Choroid plexus epithelial cell (primary cell): ENCODE results near the gene OLFML2B.

Source experiments
- DNase-seq: peaks from one replicate; pipeline ENCODE4 v3.0.0-alpha.2; 2010; ENCODE audit warnings: low read depth
- H3K4me3 ChIP-seq: 2 replicates; pipeline ENCODE4 v1.5.1; 2011; ENCODE audit warnings: low read depth, mild to moderate bottlenecking, control low read depth, low read length, moderate library complexity
- TF ChIP-seq, protein P1 (sequence below): conservative IDR thresholded peaks from 2 replicates; pipeline ENCODE4 v1.5.1; 2011; ENCODE audit warnings: low read depth, mild to moderate bottlenecking, control low read depth, inconsistent platforms, low read length, moderate library complexity

The OLFML2B gene

DNA sequence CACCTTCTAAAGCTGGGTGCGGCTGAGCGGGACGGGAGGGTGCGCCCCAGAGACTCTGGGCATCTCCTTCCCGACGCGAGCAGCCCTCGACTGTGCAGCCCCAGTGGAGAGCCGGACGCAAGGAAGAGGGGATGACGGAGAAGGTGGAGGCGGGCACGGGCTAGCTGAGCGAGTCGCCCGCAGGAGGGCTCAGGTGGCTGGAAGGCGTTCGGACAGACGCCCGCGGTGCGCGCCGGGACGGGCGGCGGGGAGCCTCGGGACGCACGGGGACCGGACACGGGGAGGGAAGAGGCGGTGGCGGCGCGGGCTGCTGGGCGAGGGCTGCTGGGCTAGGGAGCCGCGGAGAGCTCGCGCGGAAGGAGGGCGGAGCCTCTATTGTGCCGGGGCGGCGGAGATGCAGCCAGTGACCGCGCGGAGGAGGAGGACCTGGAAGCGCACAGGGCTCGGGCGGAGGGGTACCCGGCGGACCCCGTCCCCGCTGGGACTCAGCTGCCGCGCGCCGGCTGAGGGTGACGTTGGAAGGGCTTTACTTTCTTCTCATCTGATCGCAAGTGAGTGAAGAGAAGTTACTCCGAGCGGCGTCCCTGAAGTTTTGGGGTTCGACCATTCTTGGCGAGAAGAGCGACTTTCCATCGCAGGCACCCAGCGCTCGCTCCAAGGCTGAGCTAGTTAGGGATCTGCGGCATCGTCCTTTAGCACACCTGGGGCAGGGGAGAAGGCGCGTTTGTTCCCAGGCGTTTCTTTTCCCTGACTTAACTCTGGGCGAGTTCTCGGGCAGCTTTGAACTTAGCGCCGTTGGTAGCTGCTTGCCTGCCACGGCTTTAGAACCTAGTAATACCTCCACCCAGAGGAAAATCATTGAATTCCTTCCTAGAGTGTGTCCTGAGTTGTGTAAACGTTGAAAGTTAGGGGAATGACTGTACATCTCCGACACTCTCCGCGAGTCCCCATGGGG lies at the start of gene OLFML2B:
Gene OLFML2B (minus strand): TSS at position 323 of the 955 bp plus-strand sequence. CDS start 439 bp downstream, outside the sequence.
- peak within 1 kb of the TSS; percentile 75 for H3K4me3 ChIP-seq
- TF ChIP-seq, protein P1, sequence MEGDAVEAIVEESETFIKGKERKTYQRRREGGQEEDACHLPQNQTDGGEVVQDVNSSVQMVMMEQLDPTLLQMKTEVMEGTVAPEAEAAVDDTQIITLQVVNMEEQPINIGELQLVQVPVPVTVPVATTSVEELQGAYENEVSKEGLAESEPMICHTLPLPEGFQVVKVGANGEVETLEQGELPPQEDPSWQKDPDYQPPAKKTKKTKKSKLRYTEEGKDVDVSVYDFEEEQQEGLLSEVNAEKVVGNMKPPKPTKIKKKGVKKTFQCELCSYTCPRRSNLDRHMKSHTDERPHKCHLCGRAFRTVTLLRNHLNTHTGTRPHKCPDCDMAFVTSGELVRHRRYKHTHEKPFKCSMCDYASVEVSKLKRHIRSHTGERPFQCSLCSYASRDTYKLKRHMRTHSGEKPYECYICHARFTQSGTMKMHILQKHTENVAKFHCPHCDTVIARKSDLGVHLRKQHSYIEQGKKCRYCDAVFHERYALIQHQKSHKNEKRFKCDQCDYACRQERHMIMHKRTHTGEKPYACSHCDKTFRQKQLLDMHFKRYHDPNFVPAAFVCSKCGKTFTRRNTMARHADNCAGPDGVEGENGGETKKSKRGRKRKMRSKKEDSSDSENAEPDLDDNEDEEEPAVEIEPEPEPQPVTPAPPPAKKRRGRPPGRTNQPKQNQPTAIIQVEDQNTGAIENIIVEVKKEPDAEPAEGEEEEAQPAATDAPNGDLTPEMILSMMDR = peak; percentile 69
- DNase-seq = peak; percentile 89

DNA sequence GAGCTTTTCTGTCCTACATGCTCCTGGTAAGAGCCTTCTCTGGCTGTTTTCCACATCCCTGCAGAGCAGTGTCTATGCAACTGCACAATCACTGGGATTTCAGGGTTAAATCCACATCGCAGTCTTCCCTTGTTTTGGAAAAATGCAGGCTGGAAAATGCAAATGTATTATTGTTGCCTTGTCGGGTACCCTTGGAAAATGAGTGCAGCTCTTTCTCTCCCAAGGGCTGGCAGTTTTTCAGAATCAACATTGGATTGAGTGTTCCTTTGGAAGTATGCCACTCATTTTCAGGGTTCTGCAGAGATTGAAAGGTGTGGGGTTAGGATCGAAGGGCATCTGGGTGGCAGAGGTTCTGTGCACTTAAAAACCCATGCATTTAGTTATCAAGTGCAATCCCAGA lies 49.1 kb upstream of the OLFML2B start:
- no peak overlapping the region for H3K4me3 ChIP-seq
- TF ChIP-seq, protein P1 = no peak
- DNase-seq = no peak

DNA sequence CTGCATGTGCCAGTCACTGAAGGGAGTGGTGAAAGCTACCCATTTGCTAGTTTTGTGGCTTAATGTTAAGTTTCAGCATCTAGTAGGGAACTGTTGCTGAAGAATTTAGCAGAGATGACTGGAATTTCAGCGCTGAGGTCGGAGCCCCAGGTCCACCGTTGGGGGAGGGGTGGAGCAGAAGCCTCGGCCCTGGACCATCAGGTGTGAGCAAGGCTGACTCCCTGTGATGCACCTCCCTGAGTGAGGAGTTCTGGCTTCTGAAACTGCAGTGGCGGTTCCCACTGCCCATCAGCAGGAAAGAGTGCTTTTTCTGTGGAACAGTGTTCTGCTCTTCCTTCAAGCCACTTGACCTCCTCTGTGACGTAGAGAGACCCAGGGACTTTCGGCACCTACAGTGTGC lies 47.2 kb upstream of the OLFML2B start:
- peak overlapping the region; percentile 76 for H3K4me3 ChIP-seq
- no peak for DNase-seq
- TF ChIP-seq, protein P1 = no peak

DNA sequence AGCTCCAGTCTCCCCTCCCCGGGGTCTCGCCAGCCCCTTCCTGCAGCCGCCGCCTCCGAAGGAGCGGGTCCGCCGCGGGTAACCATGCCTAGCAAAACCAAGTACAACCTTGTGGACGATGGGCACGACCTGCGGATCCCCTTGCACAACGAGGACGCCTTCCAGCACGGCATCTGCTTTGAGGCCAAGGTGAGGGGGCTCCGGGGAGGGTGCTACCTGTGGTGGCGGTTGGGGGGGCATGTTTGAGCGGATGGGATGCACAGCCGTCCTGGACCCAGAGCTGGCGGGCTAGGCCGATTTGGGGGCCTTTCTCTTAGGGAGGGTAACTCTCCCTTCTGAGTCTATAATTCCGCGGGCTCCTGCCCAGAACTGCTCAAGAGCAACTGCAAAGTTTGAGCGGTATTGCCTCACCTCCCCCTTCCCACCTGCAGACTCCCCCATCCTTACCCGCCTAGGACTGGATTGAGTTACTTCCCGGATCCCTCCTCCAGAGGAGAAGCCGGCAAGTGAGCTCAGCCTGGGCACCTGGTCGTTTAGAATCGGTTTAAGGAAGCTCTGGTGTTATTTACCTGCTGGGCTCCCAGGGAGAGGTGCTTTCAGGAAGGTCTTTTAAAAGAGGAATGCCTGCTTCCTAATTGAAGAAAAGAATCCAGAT lies 46.6 kb upstream of the OLFML2B start:
- DNase-seq = no peak
- H3K4me3 ChIP-seq = peak overlapping the region; percentile 76
- TF ChIP-seq, protein P1 = no peak

DNA sequence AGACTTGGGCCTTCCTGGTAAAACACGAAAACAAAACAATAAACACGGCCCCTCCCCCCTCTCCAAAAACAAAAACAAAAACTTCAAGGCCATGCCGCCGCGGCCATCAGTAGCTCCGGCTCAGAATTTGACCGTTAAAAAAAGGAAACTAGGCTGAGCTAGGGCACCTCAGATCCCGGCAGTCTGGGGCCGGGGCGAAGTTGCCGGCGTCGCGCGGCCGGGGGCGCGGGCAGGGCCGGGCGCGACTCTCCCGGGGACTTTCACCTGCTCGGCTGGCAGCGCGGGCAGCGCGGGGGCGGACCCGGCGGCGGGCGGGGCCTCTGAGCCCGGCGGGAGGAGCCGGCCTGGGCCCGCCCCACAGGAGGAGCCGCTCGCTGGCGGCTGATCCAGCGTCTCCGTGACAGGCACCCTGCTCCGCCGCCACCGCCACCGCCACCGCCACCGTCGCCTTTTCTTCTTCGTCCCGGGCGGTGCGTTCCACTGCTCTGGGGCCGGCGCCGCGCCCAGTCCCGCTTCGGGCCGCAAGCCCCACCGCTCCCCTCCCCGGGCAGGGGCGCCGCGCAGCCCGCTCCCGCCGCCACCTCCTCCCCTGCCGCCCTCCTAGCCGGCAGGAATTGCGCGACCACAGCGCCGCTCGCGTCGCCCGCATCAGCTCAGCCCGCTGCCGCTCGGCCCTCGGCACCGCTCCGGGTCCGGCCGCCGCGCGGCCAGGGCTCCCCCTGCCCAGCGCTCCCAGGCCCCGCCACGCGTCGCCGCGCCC lies 45.8 kb upstream of the OLFML2B start, which contains the start of gene NOS1AP:
Gene NOS1AP (plus strand): TSS at position 358 of the 760 bp plus-strand sequence. CDS start 487 bp downstream, outside the sequence.
- TF ChIP-seq, protein P1 = no peak
- peak; percentile 44 for DNase-seq
- peak within 1 kb of the TSS; percentile 76 for H3K4me3 ChIP-seq

DNA sequence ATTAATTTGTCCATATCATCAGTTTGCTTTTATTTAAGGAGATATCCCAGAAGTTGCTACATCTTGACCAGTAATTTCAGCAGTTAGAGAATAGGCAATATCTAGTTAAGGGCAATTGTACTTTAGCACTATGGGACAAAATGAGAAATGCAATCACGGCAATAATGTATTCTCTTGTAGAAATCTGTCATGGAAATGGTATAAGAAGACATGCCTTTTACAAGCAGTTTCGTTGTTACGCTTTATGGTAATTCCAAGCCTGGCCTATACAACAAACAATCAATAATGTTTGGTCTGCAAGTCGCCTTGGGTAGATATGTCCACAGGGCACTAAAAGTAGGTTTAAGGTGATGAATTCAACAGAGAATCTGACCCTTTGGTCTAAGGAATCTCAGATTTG lies 44.6 kb upstream of the OLFML2B start:
- TF ChIP-seq, protein P1 = no peak
- no peak for DNase-seq
- no peak overlapping the region for H3K4me3 ChIP-seq
